Gastroesophageal sphincter (tissue), 4 donors: ENCODE measurements around the gene SERPINA3. TPM values are rescaled to one million over a fixed set of nuclear protein-coding genes. Genes with fewer than 3 reads are reported as not detected.

Experiments used
- ATAC-seq: fragments of 150-250 bp; one replicate; pipeline ENCODE4 v1.9.1; 2016; ENCODE audit warnings: mild to moderate bottlenecking, moderate library complexity
- H3K27ac ChIP-seq, 4 donors: fragments of 200-600 bp; sonication (generic) in 3 of 4; 1 replicate in 3 of 4; 2 replicates in 1 of 4; pipeline ENCODE4 v1.5.1; 2016 to 2019
- H3K27me3 ChIP-seq: fragments of 200-600 bp; sonication (generic); one replicate; pipeline ENCODE4 v1.5.1; 2019
- H3K36me3 ChIP-seq, 2 donors: fragments of 200-600 bp; sonication (generic); one replicate each; pipeline ENCODE4 v1.5.1; 2019; ENCODE audit warnings: control low read depth in 1 of 2
- H3K4me1 ChIP-seq, 3 donors: fragments of 200-600 bp; sonication (generic); 1 replicate in 2 of 3; 2 replicates in 1 of 3; pipeline ENCODE4 v1.5.1; 2016 to 2019; ENCODE audit warnings: control low read depth in 2 of 3
- H3K4me3 ChIP-seq, 2 donors: fragments of 200-600 bp; sonication (generic); one replicate each; pipeline ENCODE4 v1.5.1; 2019; ENCODE audit warnings: mild to moderate bottlenecking in 1 of 2, moderate library complexity in 1 of 2
- H3K9me3 ChIP-seq, 3 donors: fragments of 200-600 bp; sonication (generic); one replicate each; pipeline ENCODE4 v1.5.1; 2017 to 2019; ENCODE audit warnings: control low read depth in 2 of 3
- EP300 ChIP-seq: sonication (generic); formaldehyde crosslinking; IDR thresholded peaks from one replicate; pipeline ENCODE4 v1.6.1; 2017; ENCODE audit warnings: antibody characterized with exemption, mild to moderate bottlenecking
- POLR2A ChIP-seq, 2 donors: fragments of 450-650 bp; IDR thresholded peaks; one replicate each; pipeline ENCODE4 v1.6.1; 2017; ENCODE audit warnings: antibody characterized with exemption in 2 of 2, mild to moderate bottlenecking in 2 of 2, moderate library complexity in 1 of 2
- POLR2AphosphoS5 ChIP-seq: sonication (generic); formaldehyde crosslinking; IDR thresholded peaks from one replicate; pipeline ENCODE4 v1.6.1; 2017; ENCODE audit warnings: antibody characterized with exemption
- WGBS, 2 donors: methylation state at CpG; one replicate each; pipeline ENCODE4 v1.1.5; 2018; ENCODE audit warnings: low coverage in 1 of 2; 5-methylcytosine and 5-hydroxymethylcytosine counted together
- total RNA-seq, 4 donors: library from RNA; depleted of rRNA; stranded (reverse); fragments of >200 nt; gene quantifications; one replicate each; pipeline ENCODE4 v1.1.0, GENCODE V29; 2016
- TF ChIP-seq, protein P1 (sequence below), 4 experiments: fragments of 200-600 bp in 2 of 4; fragments of 450-650 bp in 2 of 4; sonication (generic) in 1 of 4; IDR thresholded peaks; one replicate each; pipeline ENCODE4 v1.5.1; 2017 to 2019; ENCODE audit warnings: antibody characterized with exemption in 4 of 4, mild to moderate bottlenecking in 2 of 4, moderate library complexity in 2 of 4

The SERPINA3 gene
- total RNA-seq = 100 to 1,000 TPM in 3 of 4 donors, 10 to 100 TPM in 1; 58.4 to 263 (median 215) TPM

GRCh38 chr14:94612174-94612573, at the start of gene SERPINA3:
Gene SERPINA3, plus strand, starts transcription at chr14:94612391. Its CDS starts 2,051 bp downstream, at chr14:94614442.
- peaks cover 0 to 13% (median 0%) of the 10 kb centered on the region in 3 donors for H3K9me3 ChIP-seq
- peak within 1 kb of the TSS in 3 of 4 donors; percentile 54 to 70 (median 68) for H3K27ac ChIP-seq
- peak in 1 of 2 donors; percentile 63 for TF ChIP-seq POLR2A (IDR thresholded peaks at IDR 0.05)
- TF ChIP-seq POLR2AphosphoS5 = peak; percentile 78
- TF ChIP-seq, protein P1, sequence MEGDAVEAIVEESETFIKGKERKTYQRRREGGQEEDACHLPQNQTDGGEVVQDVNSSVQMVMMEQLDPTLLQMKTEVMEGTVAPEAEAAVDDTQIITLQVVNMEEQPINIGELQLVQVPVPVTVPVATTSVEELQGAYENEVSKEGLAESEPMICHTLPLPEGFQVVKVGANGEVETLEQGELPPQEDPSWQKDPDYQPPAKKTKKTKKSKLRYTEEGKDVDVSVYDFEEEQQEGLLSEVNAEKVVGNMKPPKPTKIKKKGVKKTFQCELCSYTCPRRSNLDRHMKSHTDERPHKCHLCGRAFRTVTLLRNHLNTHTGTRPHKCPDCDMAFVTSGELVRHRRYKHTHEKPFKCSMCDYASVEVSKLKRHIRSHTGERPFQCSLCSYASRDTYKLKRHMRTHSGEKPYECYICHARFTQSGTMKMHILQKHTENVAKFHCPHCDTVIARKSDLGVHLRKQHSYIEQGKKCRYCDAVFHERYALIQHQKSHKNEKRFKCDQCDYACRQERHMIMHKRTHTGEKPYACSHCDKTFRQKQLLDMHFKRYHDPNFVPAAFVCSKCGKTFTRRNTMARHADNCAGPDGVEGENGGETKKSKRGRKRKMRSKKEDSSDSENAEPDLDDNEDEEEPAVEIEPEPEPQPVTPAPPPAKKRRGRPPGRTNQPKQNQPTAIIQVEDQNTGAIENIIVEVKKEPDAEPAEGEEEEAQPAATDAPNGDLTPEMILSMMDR (IDR thresholded peaks at IDR 0.05) = no peak
- TF ChIP-seq EP300 = no peak
- H3K4me3 ChIP-seq = peak within 1 kb of the TSS in 1 of 2 donors; percentile 44
- 43 to 62% methylated on average over 3 to 4 of the region's 4 CpGs for WGBS, 2 donors
- H3K4me1 ChIP-seq = peaks cover 0 to 16% (median 0%) of the 10 kb centered on the region in 3 donors
- H3K27me3 ChIP-seq = no peaks in the 10 kb centered on the region
- peaks cover 0 to 3% of the 10 kb centered on the region in 2 donors for H3K36me3 ChIP-seq
- peak; percentile 79 for ATAC-seq

- no peak for TF ChIP-seq EP300
- TF ChIP-seq, protein P1 (IDR thresholded peaks at IDR 0.05) = no peak
- TF ChIP-seq POLR2AphosphoS5 = no peak
- no peak for TF ChIP-seq POLR2A (IDR thresholded peaks at IDR 0.05)
- no peak for ATAC-seq
- Histone ChIP-seq H3K36me3 (no peaks in the 10 kb centered on the region), H3K4me1 (no peaks in the 10 kb centered on the region), H3K27me3 (peaks cover 17% of the 10 kb centered on the region), H3K9me3 (peaks cover 0 to 5% (median 0%) of the 10 kb centered on the region in 3 donors), H3K27ac (no peak overlapping the region), H3K4me3 (no peak overlapping the region)
- WGBS, 2 donors = 76 to 81% methylated on average over 3 to 6 of the region's 16 CpGs
These were observed 49.0 kb upstream of the SERPINA3 start for GRCh38 chr14:94562941-94563883.

DNA sequence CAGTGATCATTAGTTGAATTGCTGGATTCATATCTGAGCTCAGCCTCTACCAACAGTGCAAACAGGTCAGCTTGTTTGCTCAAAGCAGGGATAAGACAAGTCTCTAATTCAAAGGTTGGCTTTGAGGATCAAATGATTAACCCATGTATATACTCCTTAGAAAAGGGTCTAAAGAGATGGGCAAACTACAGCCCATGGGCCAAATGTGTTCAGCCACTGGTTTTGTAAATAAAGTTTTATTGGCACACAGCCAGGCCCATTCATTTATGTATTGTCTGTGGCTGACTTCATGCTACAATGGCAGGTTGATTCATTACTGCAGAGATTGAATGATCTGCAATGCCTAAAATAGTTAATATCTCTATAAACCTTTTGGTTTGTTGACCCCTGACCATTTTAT, 47.8 kb upstream of the SERPINA3 start:
- Histone ChIP-seq H3K4me3 (no peak overlapping the region), H3K27ac (no peak overlapping the region), H3K4me1 (no peaks in the 10 kb centered on the region), H3K27me3 (peaks cover 19% of the 10 kb centered on the region), H3K9me3 (peaks cover 0 to 5% (median 0%) of the 10 kb centered on the region in 3 donors), H3K36me3 (no peaks in the 10 kb centered on the region)
- ATAC-seq = no peak
- TF ChIP-seq POLR2A (IDR thresholded peaks at IDR 0.05) = no peak
- TF ChIP-seq, protein P1 (IDR thresholded peaks at IDR 0.05) = no peak
- no peak for TF ChIP-seq POLR2AphosphoS5
- no peak for TF ChIP-seq EP300

DNA sequence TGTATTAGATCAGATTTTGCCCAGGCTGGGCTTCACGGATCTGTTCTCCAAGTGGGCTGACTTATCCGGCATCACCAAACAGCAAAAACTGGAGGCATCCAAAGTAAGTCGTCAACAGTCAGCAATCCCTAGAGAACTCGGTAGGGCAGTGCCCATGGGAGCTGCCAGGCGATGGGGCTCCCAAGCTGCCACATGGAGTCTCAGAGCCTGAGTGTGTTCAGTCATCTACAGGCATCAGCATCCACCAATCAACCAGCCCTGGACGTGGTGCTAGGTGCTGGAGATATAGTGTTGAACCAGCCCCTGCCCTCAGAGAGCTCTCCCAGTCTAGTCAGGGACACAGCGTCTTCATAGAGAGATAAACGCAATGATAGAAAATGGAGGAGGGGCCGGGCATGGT, 44.0 kb upstream of the SERPINA3 start:
- Histone ChIP-seq H3K27ac (no peak overlapping the region), H3K36me3 (no peaks in the 10 kb centered on the region), H3K4me1 (peaks cover 0 to 10% (median 0%) of the 10 kb centered on the region in 3 donors), H3K27me3 (peaks cover 8% of the 10 kb centered on the region), H3K9me3 (peaks cover 0 to 5% (median 0%) of the 10 kb centered on the region in 3 donors), H3K4me3 (no peak overlapping the region)
- TF ChIP-seq, protein P1 (IDR thresholded peaks at IDR 0.05) = no peak
- no peak for TF ChIP-seq POLR2A (IDR thresholded peaks at IDR 0.05)
- TF ChIP-seq POLR2AphosphoS5 = no peak
- TF ChIP-seq EP300 = no peak
- no peak for ATAC-seq
- no CpG with 5 or more reads among the region's 9 CpGs for WGBS, 2 donors
